ENCODE measurements around the gene CDC42EP3.

- TF ChIP-seq, protein P1, sequence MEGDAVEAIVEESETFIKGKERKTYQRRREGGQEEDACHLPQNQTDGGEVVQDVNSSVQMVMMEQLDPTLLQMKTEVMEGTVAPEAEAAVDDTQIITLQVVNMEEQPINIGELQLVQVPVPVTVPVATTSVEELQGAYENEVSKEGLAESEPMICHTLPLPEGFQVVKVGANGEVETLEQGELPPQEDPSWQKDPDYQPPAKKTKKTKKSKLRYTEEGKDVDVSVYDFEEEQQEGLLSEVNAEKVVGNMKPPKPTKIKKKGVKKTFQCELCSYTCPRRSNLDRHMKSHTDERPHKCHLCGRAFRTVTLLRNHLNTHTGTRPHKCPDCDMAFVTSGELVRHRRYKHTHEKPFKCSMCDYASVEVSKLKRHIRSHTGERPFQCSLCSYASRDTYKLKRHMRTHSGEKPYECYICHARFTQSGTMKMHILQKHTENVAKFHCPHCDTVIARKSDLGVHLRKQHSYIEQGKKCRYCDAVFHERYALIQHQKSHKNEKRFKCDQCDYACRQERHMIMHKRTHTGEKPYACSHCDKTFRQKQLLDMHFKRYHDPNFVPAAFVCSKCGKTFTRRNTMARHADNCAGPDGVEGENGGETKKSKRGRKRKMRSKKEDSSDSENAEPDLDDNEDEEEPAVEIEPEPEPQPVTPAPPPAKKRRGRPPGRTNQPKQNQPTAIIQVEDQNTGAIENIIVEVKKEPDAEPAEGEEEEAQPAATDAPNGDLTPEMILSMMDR (IDR thresholded peaks at IDR 0.05), result no peak
- TF ChIP-seq POLR2A (IDR thresholded peaks at IDR 0.05), result no peak
- TF ChIP-seq POLR2AphosphoS5 (IDR thresholded peaks at IDR 0.05), result peak in 1 of 3 donors; percentile 19
These were observed 18.3 kb downstream of the CDC42EP3 start for GRCh38 chr2:37653093-37653492.
